CD14-positive monocyte (primary cell): ENCODE data around the gene SEPTIN6. TPM values are rescaled to one million over a fixed set of nuclear protein-coding genes. Genes with fewer than 3 reads are reported as not detected.

Source experiments
- DNase-seq, 3 donors: peaks; one replicate each; pipeline ENCODE4 v3.0.0-alpha.2; 2011 to 2022
- H2AFZ ChIP-seq: 2 replicates; pipeline ENCODE4 v1.6.0; 2012; ENCODE audit warnings: mild to moderate bottlenecking, low read depth, low read length, inconsistent platforms; ENCODE audit not compliant: insufficient read depth, poor library complexity, severe bottlenecking
- H3K27ac ChIP-seq, 2 donors: 1 replicate in 1 of 2; 2 replicates in 1 of 2; pipeline ENCODE4 v1.5.1; 2012 to 2013; ENCODE audit warnings: low read length in 2 of 2, control low read depth in 1 of 2, inconsistent platforms in 1 of 2, low read depth in 1 of 2, mild to moderate bottlenecking in 1 of 2
- H3K27me3 ChIP-seq, 2 donors: one replicate each; pipeline versions ENCODE4 v1.6.0 to v1.6.1; 2011 to 2013; ENCODE audit warnings: low read length in 2 of 2; ENCODE audit not compliant: control insufficient read depth in 2 of 2, insufficient read depth in 2 of 2
- H3K36me3 ChIP-seq, 2 donors: replicated peaks in 1 of 2; 1 replicate in 1 of 2; 2 replicates in 1 of 2; pipeline versions ENCODE4 v1.5.1 to v1.6.1; 2012 to 2013; ENCODE audit warnings: low read length in 2 of 2, control low read depth in 1 of 2, inconsistent platforms in 1 of 2, mild to moderate bottlenecking in 1 of 2; ENCODE audit not compliant: insufficient read depth in 2 of 2, control insufficient read depth in 1 of 2
- H3K4me1 ChIP-seq, 2 donors: 1 replicate in 1 of 2; 2 replicates in 1 of 2; pipeline versions ENCODE4 v1.5.1 to v1.6.1; 2012 to 2013; ENCODE audit warnings: low read length in 2 of 2, control low read depth in 1 of 2, inconsistent platforms in 1 of 2, mild to moderate bottlenecking in 1 of 2, moderate library complexity in 1 of 2; ENCODE audit not compliant: insufficient read depth in 2 of 2, control insufficient read depth in 1 of 2
- H3K4me2 ChIP-seq: replicated peaks from 2 replicates; pipeline ENCODE3; 2012; ENCODE audit warnings: low read length, moderate library complexity, mild to moderate bottlenecking; ENCODE audit not compliant: poor library complexity, severe bottlenecking; ENCODE audit errors: extremely low read depth
- H3K4me3 ChIP-seq, 3 experiments: fragments of 200-600 bp in 1 of 3; sonication (generic) in 1 of 3; replicated peaks in 1 of 3; 1 replicate in 2 of 3; 2 replicates in 1 of 3; pipeline ENCODE4 v1.5.1; 2011 to 2013; ENCODE audit warnings: low read length in 3 of 3, mild to moderate bottlenecking in 3 of 3, control low read depth in 2 of 3, low read depth in 2 of 3, inconsistent platforms in 1 of 3, moderate library complexity in 1 of 3
- H3K79me2 ChIP-seq: 2 replicates; pipeline ENCODE4 v1.6.0; 2012; ENCODE audit warnings: mild to moderate bottlenecking, control low read depth, inconsistent platforms, low read length, moderate library complexity; ENCODE audit not compliant: insufficient read depth
- H3K9ac ChIP-seq: 2 replicates; pipeline ENCODE4 v1.6.0; 2017; ENCODE audit warnings: low read length, mild to moderate bottlenecking; ENCODE audit not compliant: insufficient read depth, poor library complexity, severe bottlenecking
- H3K9me3 ChIP-seq, 2 donors: replicated peaks in 1 of 2; 1 replicate in 1 of 2; 2 replicates in 1 of 2; pipeline versions ENCODE4 v1.5.1 to v1.6.1; 2012 to 2013; ENCODE audit warnings: low read length in 2 of 2, control low read depth in 1 of 2; ENCODE audit not compliant: control insufficient read depth in 1 of 2, insufficient read depth in 1 of 2
- H4K20me1 ChIP-seq: 2 replicates; pipeline ENCODE4 v1.6.0; 2012; ENCODE audit warnings: mild to moderate bottlenecking, low read length, control low read depth, moderate library complexity; ENCODE audit not compliant: insufficient read depth
- H3K27ac Mint-ChIP-seq, 7 donors: one replicate each; pipeline ENCODE4 v1.8.0; 2020; ENCODE audit warnings: mild to moderate bottlenecking in 7 of 7, mixed read lengths in 7 of 7, moderate library complexity in 6 of 7, inconsistent platforms in 2 of 7
- H3K27me3 Mint-ChIP-seq, 3 donors: one replicate each; pipeline ENCODE4 v1.8.0; 2021 to 2022; ENCODE audit warnings: low read depth in 3 of 3, mild to moderate bottlenecking in 3 of 3, mixed read lengths in 3 of 3, moderate library complexity in 3 of 3, inconsistent platforms in 1 of 3
- H3K36me3 Mint-ChIP-seq, 2 donors: one replicate each; pipeline ENCODE4 v1.8.0; 2020; ENCODE audit warnings: mixed read lengths in 2 of 2, inconsistent platforms in 1 of 2, mild to moderate bottlenecking in 1 of 2
- H3K4me1 Mint-ChIP-seq: one replicate; pipeline ENCODE4 v1.8.0; 2020; ENCODE audit warnings: mild to moderate bottlenecking, mixed read lengths
- H3K4me3 Mint-ChIP-seq, 2 donors: one replicate each; pipeline ENCODE4 v1.8.0; 2020; ENCODE audit warnings: mild to moderate bottlenecking in 2 of 2, mixed read lengths in 2 of 2, moderate library complexity in 1 of 2
- H3K9me3 Mint-ChIP-seq, 7 donors: one replicate each; pipeline ENCODE4 v1.8.0; 2020 to 2022; ENCODE audit warnings: mixed read lengths in 7 of 7, mild to moderate bottlenecking in 6 of 7, moderate library complexity in 6 of 7, inconsistent platforms in 2 of 7
- CTCF ChIP-seq: fragments of 200-600 bp; IDR thresholded peaks from one replicate; pipeline ENCODE4 v1.8.0; 2022; ENCODE audit warnings: antibody characterized with exemption, mild to moderate bottlenecking
- WGBS: methylation state at CpG from one replicate; pipeline ENCODE4 v1.1.5; 2013; ENCODE audit warnings: missing lambda C conversion rate; ENCODE audit not compliant: insufficient coverage; 5-methylcytosine and 5-hydroxymethylcytosine counted together
- intact Hi-C, 2 donors: fragments of 100-400 bp; cut with micrococcal nuclease; formaldehyde crosslinking; loops; one replicate each; pipeline versions ENCODE4 v1.15.0 to v1.15.1; 2023
- polyA plus RNA-seq, 3 donors: library from polyadenylated mRNA; depleted of rRNA in 1 of 3; unstranded in 2 of 3; stranded (reverse) in 1 of 3; fragments of 300-500 nt in 2 of 3; fragments of >200 nt in 1 of 3; fragmentation: Illumina TruSeq in 2 of 3; gene quantifications; 1 replicate in 2 of 3; 2 replicates in 1 of 3; pipeline ENCODE4 v1.2.3, GENCODE V29; 2012 to 2021

The SEPTIN6 gene
- polyA plus RNA-seq, 3 donors, result 21.8 to 52.7 (median 31.1) TPM

DNA sequence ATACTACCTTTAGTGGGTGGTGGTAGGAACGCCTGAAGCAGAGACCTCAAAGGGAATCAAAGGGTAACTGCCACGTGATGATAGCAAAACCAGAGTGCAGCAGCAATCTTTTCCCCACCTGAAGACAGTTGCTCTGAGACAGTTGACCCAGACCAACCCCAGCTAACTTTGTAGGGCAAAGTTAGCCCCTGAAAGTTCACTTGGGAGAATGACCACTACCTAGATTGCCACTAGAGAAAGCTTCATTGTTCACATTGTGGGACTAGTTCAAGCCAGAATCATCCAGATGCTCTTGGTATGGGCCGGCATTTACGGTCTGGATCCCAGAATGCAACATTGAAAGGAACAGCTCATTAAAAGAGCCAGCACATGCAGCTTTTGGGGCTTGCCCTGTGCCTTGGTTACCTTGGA lies 4.1 kb downstream of the SEPTIN6 start:
- Histone ChIP-seq H3K27ac (no peak overlapping the region), H3K4me2 (no peak overlapping the region), H3K4me3 (no peak overlapping the region), H3K9ac (no peak overlapping the region), H3K9me3 (no peaks in the 10 kb centered on the region), H4K20me1 (no peaks in the 10 kb centered on the region), H3K4me1 (peaks cover 66 to 67% of the 10 kb centered on the region in 2 donors), H2AFZ (no peak overlapping the region), H3K27me3 (no peaks in the 10 kb centered on the region), H3K36me3 (no peaks in the 10 kb centered on the region), H3K79me2 (peaks cover 63% of the 10 kb centered on the region)
- DNase-seq, result no peak
- intact Hi-C loops, result no loop called here
- H3K4me3 Mint-ChIP-seq, result no peak overlapping the region
- no peaks in the 10 kb centered on the region for H3K36me3 Mint-ChIP-seq
- H3K27me3 Mint-ChIP-seq, result peaks cover 0 to 4% (median 0%) of the 10 kb centered on the region in 3 donors
- TF ChIP-seq CTCF, result no peak
- peak overlapping the region in 3 of 7 donors; percentile 36 to 63 (median 45) for H3K27ac Mint-ChIP-seq
- peaks cover 0 to 3% (median 0%) of the 10 kb centered on the region in 7 donors for H3K9me3 Mint-ChIP-seq
- 22% methylated on average over 3 of the region's 4 CpGs for WGBS
- H3K4me1 Mint-ChIP-seq, result peaks cover 52% of the 10 kb centered on the region

GRCh38 chrX:119687661-119688413 lies 5.1 kb downstream of the SEPTIN6 start:
- Histone ChIP-seq H3K27me3 (no peaks in the 10 kb centered on the region), H4K20me1 (no peaks in the 10 kb centered on the region), H2AFZ (no peak overlapping the region), H3K27ac (peak overlapping the region in 1 of 2 donors; percentile 95), H3K9ac (no peak overlapping the region), H3K4me3 (no peak overlapping the region), H3K9me3 (no peaks in the 10 kb centered on the region), H3K4me1 (peaks cover 68 to 73% of the 10 kb centered on the region in 2 donors), H3K4me2 (no peak overlapping the region), H3K79me2 (peaks cover 74% of the 10 kb centered on the region), H3K36me3 (no peaks in the 10 kb centered on the region)
- DNase-seq, result no peak
- WGBS, result 100% methylated on average over 1 of the region's 5 CpGs
- H3K4me1 Mint-ChIP-seq, result peaks cover 59% of the 10 kb centered on the region
- peaks cover 0 to 3% (median 0%) of the 10 kb centered on the region in 7 donors for H3K9me3 Mint-ChIP-seq
- peaks cover 0 to 4% (median 0%) of the 10 kb centered on the region in 3 donors for H3K27me3 Mint-ChIP-seq
- H3K27ac Mint-ChIP-seq, result peak overlapping the region; percentile 40 to 100 (median 99)
- H3K4me3 Mint-ChIP-seq, result no peak overlapping the region
- intact Hi-C loops, result no loop called here
- TF ChIP-seq CTCF, result no peak
- H3K36me3 Mint-ChIP-seq, result peaks cover 3 to 4% of the 10 kb centered on the region in 2 donors
